Forelimb muscle (tissue), 1 donor: ENCODE results near the gene MRPL36. TPM values are rescaled to one million over a fixed set of nuclear protein-coding genes. Genes with fewer than 3 reads are reported as not detected.
"Not testable (repeated sequence)": the region's sequence is repeated elsewhere in the genome, so short reads cannot be mapped to it uniquely, and the experiment has no call there.

Experiments
- DNase-seq: peaks from one replicate; pipeline ENCODE4 v3.0.0-alpha.2; 2013; ENCODE audit warnings: low read depth
- polyA plus RNA-seq: library from polyadenylated mRNA; unstranded; fragments of 120-200 nt; gene quantifications from one replicate; pipeline ENCODE4 v1.2.1, GENCODE V29; 2013; ENCODE audit not compliant: insufficient read length

MRPL36 gene
- polyA plus RNA-seq, 1 donor, result 30.9 TPM

- no peak for DNase-seq
Measured at GRCh38 chr5:1796371-1797102, 3.1 kb downstream of the MRPL36 start.

- no peak for DNase-seq
Measured at GRCh38 chr5:1795931-1796330, 3.7 kb downstream of the MRPL36 start.

- no peak for DNase-seq
Measured at GRCh38 chr5:1795506-1795905, 4.1 kb downstream of the MRPL36 start.

GRCh38 chr5:1794901-1795290, 4.7 kb downstream of the MRPL36 start:
- DNase-seq, result no peak

- DNase-seq, result no peak
Measured at GRCh38 chr5:1793966-1794900, 5.4 kb downstream of the MRPL36 start.

GRCh38 chr5:1793301-1793740, 6.3 kb downstream of the MRPL36 start:
- no peak for DNase-seq

GRCh38 chr5:1792842-1793266, 6.8 kb downstream of the MRPL36 start:
- no peak for DNase-seq

- DNase-seq, result no peak
Measured at GRCh38 chr5:1791176-1791575, 8.5 kb downstream of the MRPL36 start.

GRCh38 chr5:1789834-1790471, 9.7 kb downstream of the MRPL36 start:
- no peak for DNase-seq

GRCh38 chr5:1789438-1789833, 10.2 kb downstream of the MRPL36 start:
- DNase-seq, result not testable (repeated sequence)

GRCh38 chr5:1788828-1789227, 10.8 kb downstream of the MRPL36 start:
- DNase-seq, result no peak

- DNase-seq, result no peak
Measured at GRCh38 chr5:1788200-1788599, 11.4 kb downstream of the MRPL36 start.

- no peak for DNase-seq
Measured at GRCh38 chr5:1787472-1788047, 12.1 kb downstream of the MRPL36 start.

- DNase-seq, result no peak
Measured at GRCh38 chr5:1786621-1787471, 12.8 kb downstream of the MRPL36 start.

- DNase-seq, result no peak
Measured at GRCh38 chr5:1785984-1786383, 13.7 kb downstream of the MRPL36 start.

GRCh38 chr5:1785062-1785461, 14.6 kb downstream of the MRPL36 start:
- DNase-seq, result no peak

- no peak for DNase-seq
Measured at GRCh38 chr5:1784197-1785050, 15.2 kb downstream of the MRPL36 start.

- no peak for DNase-seq
Measured at GRCh38 chr5:1783216-1783554, 16.5 kb downstream of the MRPL36 start.

GRCh38 chr5:1782385-1783215, 17.0 kb downstream of the MRPL36 start:
- no peak for DNase-seq
